BE2C (cell line): ENCODE data around the gene RALY.

ENCODE experiments used
- DNase-seq: peaks from one replicate; pipeline ENCODE4 v3.0.0-alpha.2; 2020
- H3K27me3 ChIP-seq: fragments of 250-450 bp; sonication (Bioruptor Pico); 2 replicates; pipeline ENCODE4 v1.5.1; 2020; ENCODE audit warnings: mild to moderate bottlenecking
- H3K36me3 ChIP-seq: fragments of 250-450 bp; sonication (Bioruptor Pico); 2 replicates; pipeline ENCODE4 v1.5.1; 2020; ENCODE audit warnings: mild to moderate bottlenecking
- H3K4me1 ChIP-seq: fragments of 250-450 bp; sonication (Bioruptor Pico); 2 replicates; pipeline ENCODE4 v1.5.1; 2020
- H3K4me3 ChIP-seq: 2 replicates; pipeline ENCODE4 v1.5.1; 2011; ENCODE audit warnings: low read depth, low read length
- H3K9me3 ChIP-seq: fragments of 250-450 bp; sonication (Bioruptor Pico); 2 replicates; pipeline ENCODE4 v1.5.1; 2020
- TF ChIP-seq, protein P1 (sequence below): IDR thresholded peaks from 2 replicates; pipeline ENCODE4 v1.5.1; 2012; ENCODE audit warnings: mild to moderate bottlenecking, low read depth, low read length

Gene RALY

DNA sequence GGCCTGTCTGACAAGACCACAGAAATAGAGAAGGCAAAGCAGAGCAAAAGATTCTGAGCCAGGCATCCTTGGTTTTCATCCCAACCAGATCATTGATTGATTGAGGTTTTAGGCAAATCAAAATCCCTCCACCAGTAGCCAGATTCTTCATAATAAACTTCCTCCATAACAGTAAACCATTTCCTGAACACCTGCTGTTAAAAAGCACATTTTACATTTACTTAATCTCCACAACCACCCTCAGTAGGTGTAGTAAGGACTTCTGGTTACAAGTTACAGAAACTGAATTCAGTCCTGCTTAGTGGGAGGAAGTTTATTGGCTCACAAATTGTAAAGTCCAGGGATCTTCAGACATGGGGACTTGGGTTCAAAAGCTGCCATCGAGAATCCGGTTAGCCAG lies 90.1 kb downstream of the RALY start:
- H3K4me3 ChIP-seq, result no peak overlapping the region
- TF ChIP-seq, protein P1, sequence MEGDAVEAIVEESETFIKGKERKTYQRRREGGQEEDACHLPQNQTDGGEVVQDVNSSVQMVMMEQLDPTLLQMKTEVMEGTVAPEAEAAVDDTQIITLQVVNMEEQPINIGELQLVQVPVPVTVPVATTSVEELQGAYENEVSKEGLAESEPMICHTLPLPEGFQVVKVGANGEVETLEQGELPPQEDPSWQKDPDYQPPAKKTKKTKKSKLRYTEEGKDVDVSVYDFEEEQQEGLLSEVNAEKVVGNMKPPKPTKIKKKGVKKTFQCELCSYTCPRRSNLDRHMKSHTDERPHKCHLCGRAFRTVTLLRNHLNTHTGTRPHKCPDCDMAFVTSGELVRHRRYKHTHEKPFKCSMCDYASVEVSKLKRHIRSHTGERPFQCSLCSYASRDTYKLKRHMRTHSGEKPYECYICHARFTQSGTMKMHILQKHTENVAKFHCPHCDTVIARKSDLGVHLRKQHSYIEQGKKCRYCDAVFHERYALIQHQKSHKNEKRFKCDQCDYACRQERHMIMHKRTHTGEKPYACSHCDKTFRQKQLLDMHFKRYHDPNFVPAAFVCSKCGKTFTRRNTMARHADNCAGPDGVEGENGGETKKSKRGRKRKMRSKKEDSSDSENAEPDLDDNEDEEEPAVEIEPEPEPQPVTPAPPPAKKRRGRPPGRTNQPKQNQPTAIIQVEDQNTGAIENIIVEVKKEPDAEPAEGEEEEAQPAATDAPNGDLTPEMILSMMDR, result no peak
- H3K27me3 ChIP-seq, result no peaks in the 10 kb centered on the region
- peaks cover 34% of the 10 kb centered on the region for H3K36me3 ChIP-seq
- H3K4me1 ChIP-seq, result peaks cover 3% of the 10 kb centered on the region; the same call in 1 of the 2 replicates
- DNase-seq, result no peak
- no peaks in the 10 kb centered on the region for H3K9me3 ChIP-seq

DNA sequence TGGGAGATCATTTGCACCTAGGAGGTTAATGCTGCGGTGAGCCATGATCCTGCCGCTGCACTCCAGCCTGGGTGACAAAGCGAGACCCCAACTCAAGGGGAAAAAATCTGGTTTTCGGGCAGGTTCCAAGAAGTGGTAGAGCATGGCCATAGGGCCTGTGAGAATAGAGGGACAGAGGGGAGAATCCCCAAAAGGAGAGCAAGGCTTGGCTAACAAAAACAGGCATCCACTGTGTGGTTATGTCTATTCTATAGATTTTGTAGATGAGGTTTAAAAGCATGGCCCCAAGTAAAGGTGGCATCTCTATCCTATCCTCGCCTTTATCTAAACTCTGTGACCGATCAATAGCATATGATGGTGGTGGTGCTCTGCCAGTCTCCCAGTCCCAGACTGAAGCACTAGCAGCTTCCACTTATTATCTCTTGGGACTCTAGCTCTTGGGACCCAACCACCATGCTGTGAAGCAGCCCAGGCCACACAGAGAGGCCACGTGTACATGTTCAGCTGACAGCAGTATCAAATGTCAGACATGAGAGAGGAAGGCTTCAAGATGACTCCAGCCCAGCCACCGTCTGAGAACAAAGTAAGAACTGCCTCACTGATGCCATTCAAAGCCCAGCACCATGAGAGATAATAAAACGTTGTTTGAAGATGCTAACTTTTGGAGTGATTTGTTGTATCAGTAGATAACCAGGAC lies 90.7 kb downstream of the RALY start:
- Histone ChIP-seq H3K9me3 (no peaks in the 10 kb centered on the region), H3K4me1 (peaks cover 3% of the 10 kb centered on the region; the same call in 1 of the 2 replicates), H3K4me3 (no peak overlapping the region), H3K27me3 (no peaks in the 10 kb centered on the region), H3K36me3 (peaks cover 40% of the 10 kb centered on the region)
- TF ChIP-seq, protein P1, result no peak
- no peak for DNase-seq

- Histone ChIP-seq H3K4me3 (no peak overlapping the region), H3K9me3 (no peaks in the 10 kb centered on the region), H3K36me3 (peaks cover 50% of the 10 kb centered on the region), H3K4me1 (peaks cover 3% of the 10 kb centered on the region; the same call in 1 of the 2 replicates), H3K27me3 (no peaks in the 10 kb centered on the region)
- TF ChIP-seq, protein P1, result no peak
- DNase-seq, result no peak
These were observed 91.9 kb downstream of the RALY start for GRCh38 chr20:34085544-34086040.

DNA sequence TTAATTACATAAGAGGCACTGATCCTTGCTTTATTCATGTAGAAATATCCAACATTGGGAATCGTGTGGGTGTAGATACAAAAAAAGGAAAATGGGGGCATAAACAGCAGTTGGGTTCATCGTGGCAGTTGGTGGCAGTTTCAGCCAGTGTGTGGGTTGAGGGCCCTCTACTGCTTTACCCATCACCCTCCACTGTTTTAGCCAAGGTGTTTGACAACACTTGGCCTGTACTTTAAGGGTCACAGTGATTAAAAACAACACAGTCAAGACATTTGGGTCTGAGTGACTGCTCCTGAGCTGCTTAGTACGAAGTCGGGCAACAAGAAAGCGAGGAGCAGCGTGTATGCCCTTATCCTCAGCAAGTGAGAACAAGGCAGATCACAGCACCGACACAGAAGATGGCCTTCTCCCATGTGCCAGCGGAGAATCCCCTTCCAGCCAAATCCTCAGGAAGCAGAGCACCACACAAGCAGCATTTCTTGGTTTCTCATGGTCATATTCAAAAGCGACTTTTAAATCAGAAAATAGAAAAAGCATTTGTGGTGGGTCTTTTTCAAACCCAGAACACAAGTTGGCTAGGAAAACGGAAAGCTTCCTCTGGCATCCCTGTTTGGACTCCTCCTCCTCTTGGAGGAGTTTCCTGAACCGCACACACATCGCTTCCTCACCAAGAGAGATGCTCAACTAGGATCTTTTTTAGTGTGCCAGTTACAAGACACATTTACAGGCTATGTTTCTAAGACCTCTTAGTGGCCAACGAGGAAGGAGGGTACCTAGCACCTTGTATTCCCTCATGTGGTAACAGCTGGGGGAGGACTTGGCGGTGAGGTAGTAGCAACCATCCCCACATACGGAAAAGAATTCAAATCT lies 94.8 kb downstream of the RALY start:
- Histone ChIP-seq H3K4me3 (no peak overlapping the region), H3K27me3 (no peaks in the 10 kb centered on the region), H3K9me3 (no peaks in the 10 kb centered on the region), H3K36me3 (peaks cover 74% of the 10 kb centered on the region), H3K4me1 (no peaks in the 10 kb centered on the region)
- TF ChIP-seq, protein P1, result no peak
- no peak for DNase-seq

- H3K4me1 ChIP-seq, result no peaks in the 10 kb centered on the region
- no peaks in the 10 kb centered on the region for H3K9me3 ChIP-seq
- no peak overlapping the region for H3K4me3 ChIP-seq
- H3K27me3 ChIP-seq, result no peaks in the 10 kb centered on the region
- TF ChIP-seq, protein P1, result no peak
- H3K36me3 ChIP-seq, result peaks cover 80% of the 10 kb centered on the region
- DNase-seq, result no peak
These were observed 95.4 kb downstream of the RALY start for GRCh38 chr20:34089175-34089479.
